ENCODE measurements around the gene CASP1. TPM values are rescaled to one million over a fixed set of nuclear protein-coding genes. Genes with fewer than 3 reads are reported as not detected.

CASP1 gene
- total RNA-seq, 1 donor from 2014 or later = 57.9 TPM

DNA sequence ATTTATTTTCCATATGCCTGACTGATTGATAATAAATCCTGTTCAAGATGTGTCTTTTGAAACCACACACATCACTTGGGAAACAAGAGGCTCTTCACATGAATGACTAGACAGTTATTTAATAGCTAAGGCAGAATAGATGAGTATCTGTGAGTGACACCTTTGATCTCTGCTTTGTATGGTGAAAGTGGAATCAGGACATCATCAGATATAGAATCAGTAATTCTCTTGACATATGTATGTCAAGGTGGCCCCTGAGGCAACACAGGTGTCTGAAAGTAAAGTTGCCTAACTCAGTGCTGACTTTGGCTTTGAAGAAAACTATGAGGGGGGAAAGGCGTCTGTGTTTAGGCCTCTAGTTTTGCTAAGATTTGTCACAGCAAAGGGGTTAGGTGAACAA lies 55.1 kb downstream of the CASP1 start:
- no peak for DNase-seq

Other genes starting within 250 kb of the CASP1 start
- gene CASP12, start 136.7 kb downstream of the CASP1 start, total RNA-seq = 1.3 TPM
- 70.0 TPM for gene CASP4, start 66.6 kb downstream of the CASP1 start, total RNA-seq
- gene CASP5, start 12.0 kb downstream of the CASP1 start, total RNA-seq = 0.39 TPM
- gene CARD16, start 10.2 kb upstream of the CASP1 start, total RNA-seq = 16.0 TPM
- gene CARD18, start 104.6 kb upstream of the CASP1 start, total RNA-seq = 37.0 TPM